Measurements from ENCODE around the gene FXYD1.

The FXYD1 gene

DNA sequence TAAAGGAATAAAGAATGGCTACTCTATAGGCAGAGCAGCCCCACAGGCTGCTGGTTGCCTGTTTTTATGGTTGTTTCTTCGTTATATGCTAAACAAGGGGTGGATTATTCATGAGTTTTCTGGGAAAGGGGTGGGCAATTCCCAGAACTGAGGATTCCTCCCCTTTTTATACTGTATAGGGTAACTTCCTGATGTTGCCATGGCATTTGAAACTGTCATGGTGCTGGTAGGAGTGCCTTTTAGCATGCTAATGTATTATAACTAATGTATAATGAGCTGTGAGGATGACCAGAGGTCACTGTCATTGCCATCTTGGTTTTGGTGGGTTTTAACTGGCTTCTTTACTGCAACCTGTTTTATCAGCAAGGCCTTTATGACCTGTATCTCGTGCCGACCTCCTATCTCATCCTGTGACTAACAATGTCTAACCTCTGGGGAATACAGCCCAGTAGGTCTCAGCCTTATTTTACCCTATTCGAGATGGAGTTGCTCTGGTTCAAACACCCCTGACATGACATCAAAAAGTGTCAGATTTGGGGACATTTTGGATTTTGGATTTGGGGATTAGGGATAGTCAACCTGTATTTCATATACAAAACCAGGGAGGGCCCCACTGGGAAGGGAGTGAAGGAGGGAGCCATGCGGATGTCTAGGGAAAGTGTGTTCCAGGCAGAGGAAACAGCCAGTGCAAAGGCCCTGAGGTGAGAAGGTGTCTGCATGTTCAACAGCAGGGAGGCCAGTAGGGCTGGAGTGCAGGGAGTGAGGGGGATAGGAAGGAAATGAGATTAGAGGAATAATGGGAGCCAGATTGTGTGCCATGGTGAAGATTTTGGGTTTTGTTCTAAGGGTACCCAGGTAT is 26.8 kb downstream of the FXYD1 start:
- no peak for DNase-seq

- peak; percentile 58 for DNase-seq
Observed at GRCh38 chr19:35166100-35167063, 27.8 kb downstream of the FXYD1 start.

DNA sequence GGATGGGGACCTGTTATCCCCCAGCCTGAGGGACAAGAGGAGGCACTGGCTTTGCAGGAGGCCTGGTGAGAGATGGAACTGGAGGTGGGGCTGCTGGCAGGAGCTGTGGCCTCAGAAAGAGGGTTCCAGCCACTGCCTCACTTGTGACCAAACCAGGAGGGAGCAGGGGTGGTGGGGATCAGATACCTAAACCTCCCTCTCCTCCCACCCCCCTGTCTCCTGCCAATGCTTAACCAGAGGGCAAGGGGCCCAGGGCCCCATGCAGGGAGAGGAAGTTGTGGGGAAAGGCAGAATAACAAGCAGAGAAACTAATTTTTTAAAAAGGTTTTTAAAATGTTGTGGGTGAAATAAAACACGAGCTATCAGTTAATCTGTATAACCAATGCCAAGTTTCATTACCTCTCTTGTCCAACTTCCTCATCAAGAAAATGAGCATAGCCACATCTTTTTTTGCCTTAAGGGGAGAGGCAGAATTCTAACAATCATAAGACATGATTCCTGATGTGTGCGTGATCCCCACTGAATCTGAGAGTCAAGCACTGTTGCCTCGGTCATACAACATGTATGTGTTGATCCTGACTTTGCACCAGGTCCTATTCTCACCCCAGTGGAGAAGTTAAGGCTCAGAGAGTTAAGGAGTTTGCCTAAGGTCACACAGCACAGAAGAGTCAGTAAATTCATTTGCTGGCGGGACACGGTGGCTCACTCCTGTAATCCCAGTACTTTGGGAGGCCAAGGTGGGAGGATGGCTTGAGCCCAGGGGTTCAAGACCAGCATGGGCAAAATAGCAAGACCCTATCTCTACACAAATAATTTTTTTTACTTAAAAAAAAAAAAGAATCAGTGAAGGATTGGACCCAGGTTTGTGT is 28.9 kb downstream of the FXYD1 start:
- DNase-seq: peak; percentile 86

DNA sequence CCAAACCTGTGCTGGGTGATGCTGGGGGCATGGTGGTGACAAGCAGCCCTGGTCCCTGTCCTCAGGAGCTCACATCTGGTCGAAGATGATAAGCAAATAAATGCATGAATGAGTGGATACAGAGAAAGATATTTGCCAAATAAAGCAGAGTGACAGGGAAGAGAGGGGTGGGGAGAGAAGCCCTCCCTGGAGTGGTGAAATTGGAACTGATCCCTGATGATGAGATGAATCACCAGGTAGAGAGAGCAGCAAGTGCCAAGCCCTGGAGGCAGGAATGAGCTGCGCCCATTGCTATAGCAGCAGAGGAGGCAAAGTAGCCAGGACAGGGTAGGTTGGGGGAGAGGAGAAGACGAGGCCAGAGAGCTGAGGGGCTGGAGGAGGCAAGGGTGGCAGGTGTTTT is 29.6 kb downstream of the FXYD1 start:
- peak; percentile 67 for DNase-seq

- DNase-seq: no peak
Observed at GRCh38 chr19:35169221-35169995, 30.8 kb downstream of the FXYD1 start.

DNA sequence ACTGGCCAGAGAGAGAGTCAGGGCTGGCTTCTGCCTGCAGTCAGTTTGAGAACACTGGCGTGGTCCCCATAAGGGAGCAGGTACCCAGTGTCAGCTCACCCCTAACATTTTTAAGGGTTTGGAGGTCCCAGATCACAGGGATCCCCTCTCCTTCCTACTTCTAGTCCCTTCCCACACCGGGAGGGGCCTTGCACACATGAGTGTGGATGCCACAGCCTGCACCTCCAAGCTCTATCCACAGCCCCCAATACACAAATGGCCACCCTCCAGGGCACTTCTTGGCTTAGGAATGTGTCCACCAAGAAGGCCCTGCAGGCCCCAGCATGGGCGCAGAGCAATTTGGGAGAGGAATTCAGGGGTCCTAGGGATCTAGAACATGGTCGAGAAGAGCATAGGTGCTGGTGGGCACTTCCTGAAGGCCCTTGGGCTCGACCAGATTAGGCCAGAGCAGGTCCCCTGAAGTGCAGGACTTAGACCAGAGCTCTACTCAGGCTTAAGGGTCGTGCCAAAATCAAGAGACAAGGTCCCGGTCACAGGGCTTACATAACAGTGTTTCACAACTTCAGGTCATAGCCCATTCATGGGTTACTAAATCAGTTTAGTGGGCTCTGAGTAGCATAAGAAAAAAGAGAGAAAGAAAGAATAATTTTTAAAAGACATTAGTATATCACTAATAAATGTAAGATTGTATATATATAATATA is 31.9 kb downstream of the FXYD1 start:
- peak; percentile 47 for DNase-seq

DNA sequence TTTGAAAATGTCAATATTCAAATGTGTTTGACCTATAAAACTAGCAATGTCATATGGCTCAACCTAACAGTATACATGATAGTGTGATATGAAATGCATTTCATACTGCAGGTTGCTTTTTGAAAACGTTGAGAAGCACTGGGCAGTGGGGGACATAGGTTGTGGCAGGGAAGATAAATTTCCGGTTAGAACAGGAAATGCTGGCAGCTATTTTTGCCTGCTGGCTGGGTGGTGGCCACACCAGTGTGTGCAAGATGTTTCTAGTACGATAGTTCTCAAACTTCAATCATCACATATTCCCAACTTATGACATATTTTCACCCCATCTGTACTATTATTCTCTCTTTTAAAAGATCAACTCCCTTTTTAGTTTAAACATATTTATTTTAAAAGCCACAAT is 33.1 kb downstream of the FXYD1 start:
- DNase-seq: peak; percentile 91

DNA sequence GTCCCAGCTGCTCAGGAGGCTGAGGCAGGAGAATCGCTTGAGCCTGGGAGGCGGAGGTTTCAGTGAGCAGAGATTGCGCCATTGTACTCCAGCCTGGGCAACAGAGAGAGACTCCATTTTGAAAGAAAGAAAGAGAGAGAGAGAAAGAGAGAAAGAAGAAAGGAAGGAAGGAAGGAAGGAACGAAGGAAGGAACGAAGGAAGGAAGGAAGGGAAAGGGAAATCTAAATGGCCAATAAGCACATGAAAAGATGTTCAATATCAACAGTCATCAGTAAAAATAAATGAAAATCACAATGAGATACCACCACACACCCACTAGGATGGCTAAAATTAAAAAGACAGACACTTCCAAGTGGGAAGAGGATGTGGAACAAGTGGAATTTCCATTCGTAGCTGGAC is 35.6 kb downstream of the FXYD1 start:
- no peak for DNase-seq

DNA sequence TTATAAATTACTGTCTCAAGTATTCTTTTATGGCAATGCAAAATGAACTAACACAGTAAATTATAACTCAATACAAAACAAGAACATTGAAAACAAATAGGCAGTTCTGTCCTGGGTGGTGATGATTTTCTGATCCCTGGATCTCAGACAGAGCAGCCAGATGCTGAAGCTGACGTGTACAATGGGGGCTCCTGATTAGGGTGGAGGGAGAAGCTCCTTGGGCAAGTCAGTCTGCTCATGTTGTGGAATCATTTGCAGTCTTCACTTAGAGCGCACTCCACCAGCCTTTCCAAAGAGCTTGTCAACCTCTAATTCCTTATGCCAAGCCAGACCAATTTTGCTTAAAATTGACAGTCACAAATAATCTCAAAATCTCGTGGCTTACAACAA is 37.6 kb downstream of the FXYD1 start:
- no peak for DNase-seq

- peak; percentile 79 for DNase-seq
Observed at GRCh38 chr19:35177377-35178274, 39.0 kb downstream of the FXYD1 start.

- DNase-seq: no peak
Observed at GRCh38 chr19:35178701-35179100, 40.1 kb downstream of the FXYD1 start.

- no peak for DNase-seq
Observed at GRCh38 chr19:35179830-35180229, 41.2 kb downstream of the FXYD1 start.

- no peak for DNase-seq
Observed at GRCh38 chr19:35181387-35181786, 42.8 kb downstream of the FXYD1 start.

DNA sequence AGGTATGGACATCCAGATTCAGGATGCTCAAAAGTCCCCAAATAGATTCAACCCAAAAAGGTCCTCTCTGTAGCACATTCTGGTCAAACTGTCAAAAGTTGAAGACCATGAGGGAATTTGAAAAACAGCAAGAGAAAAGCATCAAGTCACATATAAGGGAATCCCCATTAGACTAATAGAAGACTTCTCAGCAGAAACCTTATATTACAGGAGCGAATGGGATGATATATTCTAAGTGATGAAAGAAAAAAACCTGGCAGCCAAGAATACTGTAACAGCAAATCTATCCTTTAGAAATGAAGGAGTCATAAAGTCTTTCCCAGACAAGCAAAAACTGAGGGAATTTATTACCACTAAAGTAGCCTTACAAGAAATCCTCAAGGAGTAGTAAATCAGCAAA is 45.6 kb downstream of the FXYD1 start:
- no peak for DNase-seq

DNA sequence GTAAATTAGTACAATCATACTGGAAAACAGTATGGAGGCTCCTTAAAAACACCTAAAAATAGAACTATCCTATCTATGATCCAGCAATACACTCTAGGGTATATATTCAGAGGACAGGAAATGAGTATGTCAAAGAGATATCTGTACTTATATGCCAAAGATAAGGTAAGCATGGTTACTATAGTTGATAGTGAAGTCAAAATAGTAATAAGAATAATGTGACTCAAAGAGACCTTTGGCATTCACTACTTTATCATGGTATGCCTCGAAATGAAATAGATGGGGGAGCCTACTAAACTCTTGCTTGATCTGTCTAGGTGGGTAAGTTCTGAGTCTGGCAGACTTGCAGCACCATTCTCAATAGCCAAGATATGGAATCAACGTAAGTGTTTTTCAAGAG is 46.3 kb downstream of the FXYD1 start:
- DNase-seq: no peak

Data from hematopoietic multipotent progenitor cell treated with erythropoietin and hydrocortisone succinate and interleukin-3 and kit ligand, for 4 days (in vitro differentiated cells).